Activated T-cell treated with anti-CD3 and anti-CD28 coated beads, Interleukin-2, amount 50 U/mL, for 24 hours (primary cell): ENCODE results near the gene CBFB.
"Not testable (repeated sequence)": the region's sequence is repeated elsewhere in the genome, so short reads cannot be mapped to it uniquely, and the experiment has no call there.

Source experiments
- DNase-seq: peaks from one replicate; pipeline ENCODE4 v3.0.0-alpha.2; 2020
- H3K27ac Mint-ChIP-seq: 2 replicates; pipeline ENCODE4 v1.8.0; 2020; ENCODE audit warnings: mild to moderate bottlenecking, mixed read lengths
- H3K27me3 Mint-ChIP-seq: 2 replicates; pipeline ENCODE4 v1.8.0; 2020; ENCODE audit warnings: mixed read lengths
- H3K36me3 Mint-ChIP-seq: 2 replicates; pipeline ENCODE4 v1.8.0; 2020; ENCODE audit warnings: low read depth, mixed read lengths
- H3K4me1 Mint-ChIP-seq: 2 replicates; pipeline ENCODE4 v1.8.0; 2020; ENCODE audit warnings: low read depth, mixed read lengths
- H3K4me3 Mint-ChIP-seq: 2 replicates; pipeline ENCODE4 v1.8.0; 2020; ENCODE audit warnings: mild to moderate bottlenecking, moderate library complexity, mixed read lengths
- H3K9me3 Mint-ChIP-seq: 2 replicates; pipeline ENCODE4 v1.8.0; 2020; ENCODE audit warnings: mixed read lengths

The CBFB gene

DNA sequence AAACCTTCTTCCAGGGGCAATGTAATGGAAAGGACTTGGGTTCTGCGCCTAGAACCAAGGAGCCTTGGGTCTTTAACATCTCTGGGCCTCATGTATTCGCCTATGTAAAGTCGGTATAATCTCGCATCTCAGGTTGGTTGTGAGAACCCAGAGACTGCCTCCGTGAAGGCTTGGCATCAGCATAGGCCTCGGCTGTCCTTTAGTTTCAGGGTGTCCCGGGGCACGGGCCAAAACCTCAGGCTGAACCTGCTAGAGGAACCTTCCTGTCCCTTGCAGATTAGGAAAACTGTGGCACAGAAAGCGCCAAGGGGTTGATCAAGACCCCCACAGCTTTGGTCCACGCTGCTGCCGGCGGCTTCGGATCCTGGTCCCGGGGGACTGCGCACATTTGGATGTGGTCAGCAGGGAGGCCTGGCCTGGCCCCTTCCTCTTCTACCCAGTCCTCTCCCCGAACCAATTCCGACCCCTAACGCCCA is 80.0 kb downstream of the CBFB start:
- peak overlapping the region; percentile 90 for H3K27ac Mint-ChIP-seq

DNA sequence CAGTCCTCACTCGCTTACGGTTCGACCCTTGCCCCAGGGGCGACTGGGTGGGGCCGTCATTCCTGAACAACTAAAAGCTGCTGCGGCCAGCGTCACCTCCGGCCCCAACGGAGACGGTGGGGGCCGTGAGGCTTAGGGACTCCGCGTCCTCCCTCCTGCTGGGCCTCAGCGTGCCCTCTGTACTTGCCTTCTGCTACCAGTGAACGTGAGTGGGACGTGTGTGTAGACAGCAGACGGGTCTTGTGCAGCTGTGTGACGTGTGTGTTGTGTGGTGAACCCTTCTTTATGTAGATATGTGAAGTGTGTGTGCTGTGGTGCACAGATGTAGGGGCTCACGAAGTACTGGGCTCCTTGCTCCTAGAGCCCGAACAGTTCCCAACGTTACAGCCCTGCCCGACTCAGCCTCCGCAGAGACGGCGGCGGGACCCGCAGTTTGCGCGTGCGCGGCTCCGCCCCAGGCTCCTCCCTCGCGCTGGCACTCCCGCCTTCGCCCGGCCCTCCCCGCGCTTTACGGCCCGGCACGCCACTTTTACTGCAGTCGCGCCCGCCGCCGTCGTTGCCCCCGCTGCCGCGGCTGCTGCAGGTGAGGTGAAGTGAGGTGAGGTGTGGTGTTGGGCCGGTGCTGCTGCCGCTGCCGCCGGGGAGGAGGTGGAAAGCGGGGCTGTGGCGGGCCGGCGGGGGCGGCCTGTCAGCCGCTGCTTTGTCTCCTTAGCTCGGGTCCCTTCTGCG is 80.6 kb downstream of the CBFB start, which contains the start of gene PHAF1:
Gene PHAF1, plus strand, starts transcription at position 535 of the 729 bp plus-strand sequence. CDS start 235 bp downstream, outside the sequence.
- Mint-ChIP-seq H3K9me3 (no peaks in the 10 kb centered on the region), H3K36me3 (peaks cover 33% of the 10 kb centered on the region), H3K27ac (peak within 1 kb of the TSS; percentile 90), H3K27me3 (no peaks in the 10 kb centered on the region), H3K4me1 (peaks cover 40% of the 10 kb centered on the region), H3K4me3 (peak within 1 kb of the TSS; percentile 95)
- peak; percentile 99 for DNase-seq

More for the DNA sequence above, 80.0 kb downstream of the CBFB start:
- no peaks in the 10 kb centered on the region for H3K9me3 Mint-ChIP-seq
- no peak for DNase-seq
- H3K36me3 Mint-ChIP-seq: peaks cover 32% of the 10 kb centered on the region
- H3K4me3 Mint-ChIP-seq: peak overlapping the region; percentile 95
- no peaks in the 10 kb centered on the region for H3K27me3 Mint-ChIP-seq
- H3K4me1 Mint-ChIP-seq: peaks cover 35% of the 10 kb centered on the region

DNA sequence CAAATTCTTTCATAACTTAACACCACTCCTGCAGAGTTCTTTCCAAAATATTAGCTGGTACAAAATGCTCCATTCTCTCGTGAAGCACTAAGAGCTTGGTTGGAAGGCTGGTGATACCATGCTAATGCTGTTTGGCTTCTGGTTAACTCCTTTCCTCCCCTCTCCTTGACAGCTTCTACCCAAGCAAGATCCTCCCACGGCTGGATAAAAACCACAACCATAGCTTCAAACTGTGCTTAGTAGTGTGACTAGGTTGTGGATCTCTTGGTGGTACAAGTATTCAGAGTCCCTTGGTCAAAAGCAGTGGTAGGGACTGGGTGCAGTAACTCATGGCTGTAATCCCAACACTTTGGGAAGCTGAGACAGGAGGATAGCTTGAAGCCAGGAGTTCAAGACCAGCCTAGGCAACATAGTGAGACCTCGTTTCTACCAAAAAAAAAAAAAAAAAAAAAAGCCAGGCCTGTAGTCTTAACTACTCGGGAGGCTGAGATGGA is 83.0 kb downstream of the CBFB start:
- no peaks in the 10 kb centered on the region for H3K9me3 Mint-ChIP-seq
- H3K27me3 Mint-ChIP-seq: no peaks in the 10 kb centered on the region
- peak overlapping the region; percentile 95 for H3K4me3 Mint-ChIP-seq
- peaks cover 51% of the 10 kb centered on the region for H3K4me1 Mint-ChIP-seq
- H3K36me3 Mint-ChIP-seq: peaks cover 55% of the 10 kb centered on the region
- H3K27ac Mint-ChIP-seq: peak overlapping the region; percentile 23
- no peak for DNase-seq

DNA sequence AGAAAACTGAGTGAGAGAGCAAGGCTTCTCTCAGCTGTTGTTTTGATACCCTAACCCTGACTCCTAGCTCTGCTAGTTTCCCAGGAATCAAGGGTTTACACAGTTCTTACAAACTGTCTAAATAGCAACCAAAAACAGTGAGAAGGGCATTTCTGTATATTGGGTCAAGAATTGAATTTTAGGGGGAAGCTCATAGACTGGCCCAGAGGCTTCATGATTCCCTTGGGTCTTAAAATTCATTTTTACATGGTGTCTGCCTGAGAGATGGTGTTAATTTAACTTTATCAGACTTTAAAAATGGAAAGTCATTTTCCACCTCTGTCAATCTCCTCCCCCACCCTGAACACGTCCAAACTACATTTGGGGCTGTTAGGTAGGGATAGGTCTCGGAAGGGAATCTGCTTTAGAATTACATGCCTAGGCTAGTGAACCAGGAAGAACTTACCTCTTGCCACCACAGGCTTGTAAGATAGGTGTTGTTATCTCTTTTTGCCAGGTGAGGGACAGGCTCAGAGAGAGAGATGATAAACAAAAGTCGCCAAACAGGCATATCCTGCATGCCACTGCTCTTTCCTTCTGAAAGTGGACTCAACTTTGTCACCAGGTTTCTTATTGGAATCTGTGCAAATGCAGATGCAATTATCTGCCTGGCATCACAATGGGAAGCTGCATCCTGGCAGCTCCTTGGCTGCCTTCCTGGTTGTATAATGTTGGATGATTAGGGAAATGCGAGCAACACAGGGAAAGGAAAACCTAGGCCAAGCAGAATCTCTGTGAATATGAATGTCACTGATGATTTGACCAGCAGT is 83.8 kb downstream of the CBFB start:
- Mint-ChIP-seq H3K27ac (no peak overlapping the region), H3K4me1 (peaks cover 51% of the 10 kb centered on the region), H3K27me3 (no peaks in the 10 kb centered on the region), H3K4me3 (no peak overlapping the region), H3K36me3 (peaks cover 58% of the 10 kb centered on the region), H3K9me3 (no peaks in the 10 kb centered on the region)
- no peak for DNase-seq

DNA sequence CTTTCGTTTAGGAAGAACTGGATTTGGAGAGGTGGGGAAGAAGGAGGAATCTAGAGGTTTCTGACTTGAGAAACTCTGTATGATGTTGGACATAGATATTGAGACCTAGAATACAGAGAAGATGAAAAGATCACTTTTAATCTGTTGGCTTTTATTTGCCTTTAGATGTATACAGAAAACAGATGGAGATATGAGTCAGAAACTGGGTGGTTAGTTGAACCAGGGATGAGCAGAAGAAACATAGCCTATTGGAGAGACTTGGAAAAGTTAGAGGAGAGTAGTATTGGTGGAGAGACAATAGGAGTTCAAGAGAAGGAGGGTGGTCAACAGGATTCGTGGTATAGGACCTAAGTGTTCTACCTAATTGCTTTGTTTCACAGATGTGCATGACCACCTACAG is 85.8 kb downstream of the CBFB start:
- Mint-ChIP-seq H3K36me3 (peaks cover 64% of the 10 kb centered on the region), H3K27me3 (no peaks in the 10 kb centered on the region), H3K9me3 (no peaks in the 10 kb centered on the region), H3K4me1 (peaks cover 44% of the 10 kb centered on the region), H3K27ac (peak overlapping the region; percentile 26), H3K4me3 (no peak overlapping the region)
- DNase-seq: no peak

DNA sequence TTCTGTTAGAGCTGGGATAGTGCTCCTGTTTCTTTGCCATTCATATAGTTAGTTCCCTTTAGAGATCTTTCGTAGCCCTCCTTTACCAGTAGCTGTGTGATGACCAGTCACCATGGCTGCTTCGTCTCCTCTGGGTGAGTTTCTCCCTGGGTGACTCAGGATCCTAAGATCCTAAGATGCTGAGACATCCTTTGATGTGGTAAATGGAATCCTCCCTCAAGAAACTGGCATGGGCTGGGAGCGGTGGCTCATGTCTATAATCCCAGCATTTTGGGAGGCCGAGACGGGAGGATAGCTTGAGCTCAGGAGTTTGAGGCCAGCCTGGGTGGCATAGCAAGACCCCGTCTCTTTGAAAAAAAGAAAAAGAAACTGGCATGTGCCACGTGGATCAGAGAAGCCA is 86.7 kb downstream of the CBFB start:
- Mint-ChIP-seq H3K27me3 (no peaks in the 10 kb centered on the region), H3K27ac (no peak overlapping the region), H3K9me3 (no peaks in the 10 kb centered on the region), H3K4me3 (no peak overlapping the region), H3K4me1 (peaks cover 44% of the 10 kb centered on the region), H3K36me3 (peaks cover 66% of the 10 kb centered on the region)
- no peak for DNase-seq

DNA sequence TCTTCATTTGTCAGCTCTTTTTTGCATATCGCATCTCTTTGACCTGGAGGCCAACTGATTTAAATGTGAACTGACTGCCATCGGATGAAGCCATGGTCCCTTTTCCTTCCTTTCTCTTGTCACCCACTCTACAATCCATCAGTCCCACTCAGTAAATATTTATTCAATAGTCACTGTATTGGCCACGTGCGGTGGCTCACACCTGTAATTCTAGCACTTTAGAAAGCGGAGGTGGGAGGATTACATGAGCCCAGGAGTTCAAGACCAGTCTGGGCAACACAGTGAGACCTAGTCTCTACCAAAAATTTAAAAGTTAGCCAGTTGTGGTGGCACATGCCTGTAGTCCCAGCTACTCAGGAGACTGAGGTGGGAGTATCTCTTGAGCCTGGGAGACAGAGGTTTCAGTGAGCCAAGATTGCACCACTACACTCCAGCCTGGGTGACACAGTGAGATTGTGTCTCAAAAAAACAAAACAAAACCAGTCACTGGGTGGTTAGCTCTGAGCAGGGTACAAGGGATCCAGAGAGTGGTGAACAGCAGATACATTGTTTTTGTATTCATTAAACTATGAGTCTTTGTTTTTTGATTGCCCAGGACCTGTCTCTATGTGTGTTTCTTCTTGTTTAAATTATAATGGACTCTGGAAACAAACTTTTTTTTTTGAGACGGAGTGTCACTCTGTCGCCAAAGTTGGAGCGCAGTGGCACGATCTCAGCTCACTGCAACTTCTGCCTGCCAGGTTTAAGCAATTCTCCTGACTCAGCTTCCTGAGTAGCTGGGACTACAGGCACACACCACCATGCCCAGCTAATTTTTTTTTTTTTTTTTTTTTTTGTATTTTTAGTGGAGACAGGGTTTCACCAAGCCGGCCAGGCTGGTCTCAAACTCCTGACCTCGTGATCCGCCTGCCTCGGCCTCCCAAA is 87.7 kb downstream of the CBFB start:
- no peaks in the 10 kb centered on the region for H3K27me3 Mint-ChIP-seq
- no peaks in the 10 kb centered on the region for H3K9me3 Mint-ChIP-seq
- peaks cover 68% of the 10 kb centered on the region for H3K36me3 Mint-ChIP-seq
- H3K4me1 Mint-ChIP-seq: peaks cover 36% of the 10 kb centered on the region
- no peak overlapping the region for H3K4me3 Mint-ChIP-seq
- H3K27ac Mint-ChIP-seq: no peak overlapping the region
- no peak for DNase-seq

DNA sequence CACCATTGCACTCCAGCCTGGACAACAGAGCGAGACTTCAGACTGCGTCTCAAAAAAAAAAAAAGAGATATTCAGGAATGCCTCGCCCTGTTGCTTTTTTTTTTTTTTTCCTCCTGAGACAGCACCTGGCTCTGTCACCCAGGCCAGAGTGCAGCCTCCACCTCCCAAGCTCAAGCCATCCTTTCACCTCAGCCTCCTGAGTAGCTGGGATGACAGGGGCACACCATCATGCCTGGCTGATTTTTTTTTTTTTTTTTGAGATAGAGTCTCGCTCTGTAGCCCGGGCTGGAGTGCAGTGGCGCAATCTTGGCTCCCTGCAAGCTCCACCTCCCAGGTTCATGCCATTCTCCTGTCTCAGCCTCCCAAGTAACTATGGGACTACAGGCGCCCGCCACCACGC is 88.8 kb downstream of the CBFB start:
- peaks cover 69% of the 10 kb centered on the region for H3K36me3 Mint-ChIP-seq
- no peaks in the 10 kb centered on the region for H3K27me3 Mint-ChIP-seq
- no peaks in the 10 kb centered on the region for H3K9me3 Mint-ChIP-seq
- DNase-seq: no peak
- no peak overlapping the region for H3K4me3 Mint-ChIP-seq
- H3K27ac Mint-ChIP-seq: no peak overlapping the region
- peaks cover 26% of the 10 kb centered on the region for H3K4me1 Mint-ChIP-seq

DNA sequence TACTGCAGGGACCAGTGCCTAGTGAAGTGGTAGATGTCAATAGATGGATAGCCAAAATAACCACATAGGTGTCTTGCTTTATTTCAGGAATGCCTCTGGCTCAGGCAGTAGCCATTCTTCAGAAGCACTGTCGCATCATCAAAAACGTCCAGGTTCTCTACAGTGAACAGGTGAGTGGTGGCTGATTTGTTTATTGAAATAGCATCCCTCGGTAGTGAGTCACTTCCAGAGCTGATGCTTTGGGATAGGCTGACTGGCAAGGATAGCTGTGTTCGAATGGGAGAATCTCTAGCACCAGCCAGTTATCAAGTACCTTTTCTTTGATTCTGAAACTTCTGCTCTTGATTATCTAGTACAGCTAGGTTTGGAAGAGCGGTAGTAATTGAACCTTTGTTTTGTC is 91.1 kb downstream of the CBFB start:
- no peak for DNase-seq
- peaks cover 10% of the 10 kb centered on the region for H3K4me1 Mint-ChIP-seq
- no peak overlapping the region for H3K4me3 Mint-ChIP-seq
- H3K9me3 Mint-ChIP-seq: no peaks in the 10 kb centered on the region
- H3K27ac Mint-ChIP-seq: no peak overlapping the region
- H3K36me3 Mint-ChIP-seq: peaks cover 75% of the 10 kb centered on the region
- no peaks in the 10 kb centered on the region for H3K27me3 Mint-ChIP-seq

DNA sequence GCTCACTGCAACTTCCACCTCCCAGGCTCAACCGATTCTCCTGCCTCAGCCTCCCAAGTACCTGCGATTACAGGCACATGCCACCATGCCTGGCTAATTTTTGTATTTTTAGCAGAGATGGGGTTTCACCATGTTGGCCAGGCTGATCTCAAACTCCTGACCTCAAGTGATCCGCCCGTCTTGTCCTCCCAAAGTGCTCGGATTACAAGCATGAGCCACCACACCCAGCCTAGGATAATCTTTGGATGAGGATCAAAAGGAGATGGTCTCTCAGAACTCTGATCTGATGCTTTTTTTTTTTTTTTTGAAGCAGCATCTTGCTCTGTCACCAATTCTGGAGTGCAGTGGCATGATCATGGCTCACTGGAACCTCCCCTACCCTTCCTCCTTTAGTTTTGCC is 93.8 kb downstream of the CBFB start:
- not testable (repeated sequence) for H3K27ac Mint-ChIP-seq, H3K4me3 Mint-ChIP-seq, DNase-seq, H3K27me3 Mint-ChIP-seq, H3K4me1 Mint-ChIP-seq, H3K9me3 Mint-ChIP-seq
- H3K36me3 Mint-ChIP-seq: peaks cover 76% of the 10 kb centered on the region

DNA sequence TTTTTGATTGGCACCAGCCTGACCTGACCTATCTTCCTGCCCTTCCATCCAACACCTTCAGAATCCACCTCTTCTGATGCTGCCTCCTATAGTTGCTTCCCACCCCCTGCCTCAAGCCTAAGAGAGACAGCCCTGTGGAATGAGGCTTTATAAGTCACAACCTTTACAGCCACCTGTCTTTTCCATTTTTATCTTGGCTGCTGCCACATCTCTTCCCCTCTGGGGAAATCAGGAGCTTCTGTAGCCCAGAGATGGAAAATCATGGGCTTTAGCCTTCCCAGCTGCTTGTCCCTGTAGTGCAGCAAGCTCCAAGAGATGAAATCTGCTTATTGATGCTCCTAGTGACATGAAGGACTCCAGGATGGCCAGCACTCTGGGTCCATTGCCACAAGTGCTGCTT is 99.5 kb downstream of the CBFB start:
- Mint-ChIP-seq H3K4me1 (no peaks in the 10 kb centered on the region), H3K27me3 (no peaks in the 10 kb centered on the region), H3K36me3 (peaks cover 84% of the 10 kb centered on the region), H3K27ac (no peak overlapping the region), H3K4me3 (no peak overlapping the region), H3K9me3 (no peaks in the 10 kb centered on the region)
- DNase-seq: no peak

DNA sequence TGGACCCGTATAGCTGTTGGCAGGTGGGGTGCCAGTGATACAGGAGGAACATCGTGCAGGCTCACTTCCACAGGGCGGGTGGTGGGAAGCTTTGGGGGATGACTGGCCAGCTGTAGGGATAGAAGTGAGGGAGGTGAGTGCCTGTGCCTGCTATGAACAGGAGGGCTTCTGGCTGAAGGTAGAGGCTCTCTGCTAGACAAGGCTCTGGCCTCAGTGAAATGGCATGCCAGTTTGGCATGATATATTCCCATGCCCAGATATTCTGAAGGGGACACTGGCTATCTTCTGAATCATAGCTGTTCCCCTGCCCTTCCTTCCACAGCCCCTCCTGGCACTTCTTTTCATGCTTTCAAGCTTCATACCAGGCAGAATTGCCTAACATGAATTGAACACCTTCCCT is 99.9 kb downstream of the CBFB start:
- DNase-seq: no peak
- H3K27ac Mint-ChIP-seq: no peak overlapping the region
- no peaks in the 10 kb centered on the region for H3K9me3 Mint-ChIP-seq
- H3K4me3 Mint-ChIP-seq: no peak overlapping the region
- no peaks in the 10 kb centered on the region for H3K27me3 Mint-ChIP-seq
- H3K4me1 Mint-ChIP-seq: no peaks in the 10 kb centered on the region
- peaks cover 83% of the 10 kb centered on the region for H3K36me3 Mint-ChIP-seq

DNA sequence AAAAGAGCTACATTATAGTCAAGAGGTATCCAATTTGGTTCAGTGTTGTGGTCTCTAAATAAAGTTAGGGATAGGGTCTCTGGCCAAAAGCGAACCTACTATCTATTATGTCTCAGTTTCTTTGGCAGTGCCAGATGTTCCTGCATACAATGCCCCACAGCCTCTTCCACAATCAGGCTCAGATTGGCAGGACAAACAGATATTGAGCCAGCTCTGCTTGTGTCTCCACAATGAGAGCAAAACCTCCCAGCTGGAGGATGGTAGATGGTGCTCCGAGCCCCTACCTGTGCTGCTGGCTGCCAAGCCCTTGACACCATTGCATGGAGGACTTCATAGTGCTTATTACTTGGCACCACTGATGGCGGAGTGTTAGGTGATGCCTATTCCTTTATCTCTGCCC is 100.5 kb downstream of the CBFB start:
- Mint-ChIP-seq H3K4me3 (no peak overlapping the region), H3K27ac (no peak overlapping the region), H3K27me3 (no peaks in the 10 kb centered on the region), H3K9me3 (no peaks in the 10 kb centered on the region), H3K4me1 (no peaks in the 10 kb centered on the region), H3K36me3 (peaks cover 83% of the 10 kb centered on the region)
- no peak for DNase-seq

DNA sequence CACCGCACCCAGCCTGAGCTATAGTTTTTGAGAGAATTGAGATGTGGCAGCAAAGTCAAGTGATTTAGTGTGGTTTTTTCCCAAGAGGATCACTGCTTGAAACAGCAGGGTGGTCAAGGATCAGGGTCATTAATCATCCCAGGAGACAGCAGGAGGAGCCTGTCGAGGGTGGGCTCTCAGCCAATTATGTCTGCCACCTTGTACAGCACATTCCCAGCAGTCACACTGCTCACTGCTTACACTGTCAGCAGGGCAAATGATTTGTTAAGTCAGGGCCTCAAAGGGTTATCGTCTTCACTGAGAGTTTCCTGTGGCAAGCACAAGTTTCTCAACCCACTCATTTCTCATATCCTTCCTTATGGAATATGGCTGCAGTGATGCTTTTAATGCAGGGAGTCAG is 108.7 kb downstream of the CBFB start:
- H3K4me3 Mint-ChIP-seq: no peak overlapping the region
- no peak overlapping the region for H3K27ac Mint-ChIP-seq
- H3K4me1 Mint-ChIP-seq: no peaks in the 10 kb centered on the region
- peaks cover 94% of the 10 kb centered on the region for H3K36me3 Mint-ChIP-seq
- DNase-seq: no peak
- H3K9me3 Mint-ChIP-seq: no peaks in the 10 kb centered on the region
- no peaks in the 10 kb centered on the region for H3K27me3 Mint-ChIP-seq
